CD4-positive, alpha-beta T cell treated with Interleukin-12 subunit alpha and Interleukin-12 subunit beta, for 1 hour (primary cell): Measurements from ENCODE around the gene FASTK.
A peak's percentile ranks its signal among the peaks of the same experiment; 100 is the strongest.

Source experiments
- DNase-seq: peaks from one replicate; pipeline ENCODE4 v3.0.0-alpha.2; 2020

FASTK gene

GRCh38 chr7:151080522-151081169 lies at the start of gene FASTK:
FASTK (minus strand) TSS chr7:151080809; CDS start chr7:151080766, 43 bp downstream.
- DNase-seq: peak; percentile 90

- DNase-seq: no peak
Observed at GRCh38 chr7:151129960-151130591, 49.5 kb upstream of the FASTK start.

GRCh38 chr7:151129117-151129959 lies 48.7 kb upstream of the FASTK start:
- no peak for DNase-seq

- DNase-seq: no peak
Observed at GRCh38 chr7:151128716-151129115, 48.1 kb upstream of the FASTK start.

GRCh38 chr7:151128144-151128543 lies 47.5 kb upstream of the FASTK start:
- no peak for DNase-seq

- no peak for DNase-seq
Observed at GRCh38 chr7:151126491-151127137, 46.0 kb upstream of the FASTK start.

- no peak for DNase-seq
Observed at GRCh38 chr7:151125846-151126481, 45.4 kb upstream of the FASTK start.

- no peak for DNase-seq
Observed at GRCh38 chr7:151125470-151125845, 44.8 kb upstream of the FASTK start.

- DNase-seq: no peak
Observed at GRCh38 chr7:151124899-151125399, 44.3 kb upstream of the FASTK start.

GRCh38 chr7:151124481-151124880 lies 43.9 kb upstream of the FASTK start:
- DNase-seq: no peak

GRCh38 chr7:151123822-151124464 lies 43.3 kb upstream of the FASTK start:
- peak; percentile 85 for DNase-seq

- DNase-seq: no peak
Observed at GRCh38 chr7:151123158-151123821, 42.7 kb upstream of the FASTK start.

GRCh38 chr7:151122796-151123157 lies 42.2 kb upstream of the FASTK start:
- no peak for DNase-seq

GRCh38 chr7:151122276-151122675 lies 41.7 kb upstream of the FASTK start:
- DNase-seq: no peak

- DNase-seq: no peak
Observed at GRCh38 chr7:151121380-151122170, 41.0 kb upstream of the FASTK start.

GRCh38 chr7:151120896-151121295 lies 40.3 kb upstream of the FASTK start:
- no peak for DNase-seq

- no peak for DNase-seq
Observed at GRCh38 chr7:151119902-151120301, 39.3 kb upstream of the FASTK start.

GRCh38 chr7:151119055-151119415 lies 38.4 kb upstream of the FASTK start:
- no peak for DNase-seq

- DNase-seq: no peak
Observed at GRCh38 chr7:151118108-151119054, 37.8 kb upstream of the FASTK start.

GRCh38 chr7:151117565-151117964 lies 37.0 kb upstream of the FASTK start:
- peak; percentile 56 for DNase-seq
